DND-41 (cell line): Measurements from ENCODE around the gene MYBL2.

ENCODE experiments used
- EZH2 ChIP-seq: IDR thresholded peaks from 3 replicates; pipeline ENCODE4 v1.6.1; 2012; ENCODE audit warnings: borderline replicate concordance, low read depth, mild to moderate bottlenecking, moderate library complexity, low read length, inconsistent platforms; ENCODE audit not compliant: severe bottlenecking
- TF ChIP-seq, protein P1 (sequence below): IDR thresholded peaks from 2 replicates; pipeline ENCODE4 v1.5.1; 2012; ENCODE audit warnings: borderline replicate concordance, low read length, moderate library complexity, mild to moderate bottlenecking; ENCODE audit not compliant: poor library complexity, severe bottlenecking; ENCODE audit errors: extremely low read depth

DNA sequence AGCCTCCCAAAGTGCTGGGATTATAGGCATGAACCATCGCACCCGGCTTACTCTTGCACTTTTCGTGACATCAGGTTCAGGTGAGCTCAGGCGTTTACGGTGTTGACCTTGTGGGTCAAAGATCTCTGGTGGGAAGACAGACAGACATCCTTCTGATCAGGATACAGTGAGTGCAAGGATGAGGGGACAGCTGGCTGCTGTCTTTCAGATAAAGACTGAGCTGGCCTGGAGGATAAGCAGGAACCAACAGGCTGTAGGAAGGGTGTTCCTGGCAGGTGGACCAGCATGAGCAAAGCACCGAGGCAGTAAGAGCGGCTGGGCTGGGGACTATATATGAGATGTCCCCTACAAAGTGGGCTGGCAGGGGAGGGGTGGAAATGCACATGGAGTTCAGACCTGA is 71.0 kb downstream of the MYBL2 start:
- TF ChIP-seq, protein P1, sequence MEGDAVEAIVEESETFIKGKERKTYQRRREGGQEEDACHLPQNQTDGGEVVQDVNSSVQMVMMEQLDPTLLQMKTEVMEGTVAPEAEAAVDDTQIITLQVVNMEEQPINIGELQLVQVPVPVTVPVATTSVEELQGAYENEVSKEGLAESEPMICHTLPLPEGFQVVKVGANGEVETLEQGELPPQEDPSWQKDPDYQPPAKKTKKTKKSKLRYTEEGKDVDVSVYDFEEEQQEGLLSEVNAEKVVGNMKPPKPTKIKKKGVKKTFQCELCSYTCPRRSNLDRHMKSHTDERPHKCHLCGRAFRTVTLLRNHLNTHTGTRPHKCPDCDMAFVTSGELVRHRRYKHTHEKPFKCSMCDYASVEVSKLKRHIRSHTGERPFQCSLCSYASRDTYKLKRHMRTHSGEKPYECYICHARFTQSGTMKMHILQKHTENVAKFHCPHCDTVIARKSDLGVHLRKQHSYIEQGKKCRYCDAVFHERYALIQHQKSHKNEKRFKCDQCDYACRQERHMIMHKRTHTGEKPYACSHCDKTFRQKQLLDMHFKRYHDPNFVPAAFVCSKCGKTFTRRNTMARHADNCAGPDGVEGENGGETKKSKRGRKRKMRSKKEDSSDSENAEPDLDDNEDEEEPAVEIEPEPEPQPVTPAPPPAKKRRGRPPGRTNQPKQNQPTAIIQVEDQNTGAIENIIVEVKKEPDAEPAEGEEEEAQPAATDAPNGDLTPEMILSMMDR, result no peak
- no peak for TF ChIP-seq EZH2
